Measurements from ENCODE around the gene ZNF607.

GRCh38 chr19:37716140-37716539, 3.4 kb downstream of the ZNF607 start:
- TF ChIP-seq CTCF (IDR thresholded peaks at IDR 0.05 in 4 of 5, conservative IDR thresholded peaks at IDR 0.05 in 1 of 5) (no peak), POLR2A (IDR thresholded peaks at IDR 0.05) (no peak)

Data from gastrocnemius medialis (tissue), 4 donors.